ENCODE results near the gene TRAF2.

Gene TRAF2

DNA sequence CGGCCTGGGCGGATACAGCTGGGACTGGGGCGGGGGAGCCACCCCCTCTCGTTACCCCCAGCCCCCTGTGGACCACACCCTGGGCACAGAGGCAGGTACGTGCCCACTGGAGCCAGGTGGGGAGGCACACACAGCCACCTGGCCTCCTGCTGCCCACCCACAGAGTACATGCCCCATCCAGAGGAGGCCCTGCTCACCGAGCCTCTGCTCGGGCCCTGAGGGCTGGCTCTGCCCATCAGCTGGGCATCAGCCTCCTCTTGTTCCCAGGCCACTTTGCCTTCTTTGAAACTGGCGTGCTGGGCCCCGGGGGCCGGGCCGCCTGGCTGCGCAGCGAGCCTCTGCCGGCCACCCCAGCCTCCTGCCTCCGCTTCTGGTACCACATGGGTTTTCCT, 27.9 kb upstream of the TRAF2 start:
- TF ChIP-seq, protein P1, sequence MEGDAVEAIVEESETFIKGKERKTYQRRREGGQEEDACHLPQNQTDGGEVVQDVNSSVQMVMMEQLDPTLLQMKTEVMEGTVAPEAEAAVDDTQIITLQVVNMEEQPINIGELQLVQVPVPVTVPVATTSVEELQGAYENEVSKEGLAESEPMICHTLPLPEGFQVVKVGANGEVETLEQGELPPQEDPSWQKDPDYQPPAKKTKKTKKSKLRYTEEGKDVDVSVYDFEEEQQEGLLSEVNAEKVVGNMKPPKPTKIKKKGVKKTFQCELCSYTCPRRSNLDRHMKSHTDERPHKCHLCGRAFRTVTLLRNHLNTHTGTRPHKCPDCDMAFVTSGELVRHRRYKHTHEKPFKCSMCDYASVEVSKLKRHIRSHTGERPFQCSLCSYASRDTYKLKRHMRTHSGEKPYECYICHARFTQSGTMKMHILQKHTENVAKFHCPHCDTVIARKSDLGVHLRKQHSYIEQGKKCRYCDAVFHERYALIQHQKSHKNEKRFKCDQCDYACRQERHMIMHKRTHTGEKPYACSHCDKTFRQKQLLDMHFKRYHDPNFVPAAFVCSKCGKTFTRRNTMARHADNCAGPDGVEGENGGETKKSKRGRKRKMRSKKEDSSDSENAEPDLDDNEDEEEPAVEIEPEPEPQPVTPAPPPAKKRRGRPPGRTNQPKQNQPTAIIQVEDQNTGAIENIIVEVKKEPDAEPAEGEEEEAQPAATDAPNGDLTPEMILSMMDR (IDR thresholded peaks at IDR 0.05; ENCODE audit: low read depth, low read length): no peak
- TF ChIP-seq, protein P2, sequence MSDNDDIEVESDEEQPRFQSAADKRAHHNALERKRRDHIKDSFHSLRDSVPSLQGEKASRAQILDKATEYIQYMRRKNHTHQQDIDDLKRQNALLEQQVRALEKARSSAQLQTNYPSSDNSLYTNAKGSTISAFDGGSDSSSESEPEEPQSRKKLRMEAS (IDR thresholded peaks at IDR 0.05; ENCODE audit: low read depth, low read length): no peak
- no peak for TF ChIP-seq MYC (IDR thresholded peaks at IDR 0.05; ENCODE audit: low read depth, low read length)
- TF ChIP-seq POLR2A (IDR thresholded peaks at IDR 0.05; ENCODE audit: extremely low read depth, insufficient read length): no peak
- H3K4me3 ChIP-seq (ENCODE audit: low read depth, low read length): no peak overlapping the region
- DNase-seq (ENCODE audit: low read depth): no peak

DNA sequence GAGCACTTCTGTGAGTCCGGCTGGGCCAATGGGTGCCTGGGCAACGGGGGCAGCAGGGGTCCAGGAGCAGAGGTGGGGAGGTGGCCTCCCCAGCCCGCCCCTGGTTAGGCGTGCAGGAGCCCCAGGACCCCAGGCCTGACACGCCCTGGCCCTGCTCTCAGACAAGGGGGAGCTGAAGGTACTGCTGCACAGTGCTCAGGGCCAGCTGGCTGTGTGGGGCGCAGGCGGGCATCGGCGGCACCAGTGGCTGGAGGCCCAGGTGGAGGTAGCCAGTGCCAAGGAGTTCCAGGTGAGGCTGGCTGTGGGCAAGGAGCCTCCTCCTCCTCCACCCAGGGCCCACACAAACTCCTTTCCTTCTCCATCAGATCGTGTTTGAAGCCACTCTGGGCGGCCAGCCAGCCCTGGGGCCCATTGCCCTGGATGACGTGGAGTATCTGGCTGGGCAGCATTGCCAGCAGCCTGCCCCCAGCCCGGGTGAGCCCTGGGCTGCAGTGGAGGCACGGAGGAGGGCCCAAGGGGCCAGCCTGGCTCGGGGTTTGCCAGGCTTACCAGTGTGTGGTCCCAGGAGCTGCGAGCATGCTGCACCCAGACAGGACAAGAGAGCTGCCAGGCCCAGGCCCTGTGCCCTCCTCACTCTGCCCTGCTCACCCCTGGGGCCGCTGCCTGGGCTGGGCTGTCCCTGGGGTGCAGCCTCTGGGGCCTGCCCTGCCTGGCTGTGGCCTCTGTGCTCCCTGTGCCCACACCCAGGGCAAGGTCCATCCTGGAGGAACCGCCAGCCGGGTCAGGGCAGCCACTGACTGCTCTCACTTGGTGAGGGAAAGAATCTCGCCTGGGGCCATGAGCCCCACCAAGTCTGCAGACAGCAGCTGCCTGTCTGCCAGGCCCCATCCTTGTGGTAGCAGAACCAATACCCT, 27.2 kb upstream of the TRAF2 start:
- DNase-seq (ENCODE audit: low read depth): no peak

DNA sequence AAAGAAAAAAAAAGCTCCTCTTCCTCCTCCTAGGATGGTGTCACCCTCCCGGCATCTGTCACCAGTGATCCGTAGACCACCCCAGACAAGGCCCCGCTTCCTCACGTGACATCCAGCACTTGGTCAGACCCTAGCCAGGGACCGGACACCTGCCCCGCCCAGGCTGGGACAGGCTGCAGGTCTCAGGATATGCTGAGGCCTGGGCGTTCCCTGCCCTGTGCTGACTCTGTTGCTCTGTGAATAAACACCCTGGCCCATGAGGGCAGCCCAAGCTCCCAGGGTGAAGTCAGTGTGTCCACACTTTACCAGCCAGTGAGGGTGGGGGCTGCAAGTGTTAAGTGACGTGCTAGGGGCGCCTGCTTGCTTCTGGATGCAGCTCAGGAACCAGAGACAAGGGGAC, 25.8 kb upstream of the TRAF2 start:
- H3K4me3 ChIP-seq (ENCODE audit: low read depth, low read length): no peak overlapping the region
- TF ChIP-seq, protein P1 (IDR thresholded peaks at IDR 0.05; ENCODE audit: low read depth, low read length): no peak
- TF ChIP-seq POLR2A (IDR thresholded peaks at IDR 0.05; ENCODE audit: extremely low read depth, insufficient read length) (no peak), MYC (IDR thresholded peaks at IDR 0.05; ENCODE audit: low read depth, low read length) (no peak)
- TF ChIP-seq, protein P2 (IDR thresholded peaks at IDR 0.05; ENCODE audit: low read depth, low read length): no peak
- DNase-seq (ENCODE audit: low read depth): no peak

More for the DNA sequence above, 27.2 kb upstream of the TRAF2 start:
- H3K4me3 ChIP-seq (ENCODE audit: low read depth, low read length): no peak overlapping the region
- TF ChIP-seq POLR2A (IDR thresholded peaks at IDR 0.05; ENCODE audit: extremely low read depth, insufficient read length) (no peak), MYC (IDR thresholded peaks at IDR 0.05; ENCODE audit: low read depth, low read length) (no peak)
- TF ChIP-seq, protein P1 (IDR thresholded peaks at IDR 0.05; ENCODE audit: low read depth, low read length): no peak
- TF ChIP-seq, protein P2 (IDR thresholded peaks at IDR 0.05; ENCODE audit: low read depth, low read length): no peak

DNA sequence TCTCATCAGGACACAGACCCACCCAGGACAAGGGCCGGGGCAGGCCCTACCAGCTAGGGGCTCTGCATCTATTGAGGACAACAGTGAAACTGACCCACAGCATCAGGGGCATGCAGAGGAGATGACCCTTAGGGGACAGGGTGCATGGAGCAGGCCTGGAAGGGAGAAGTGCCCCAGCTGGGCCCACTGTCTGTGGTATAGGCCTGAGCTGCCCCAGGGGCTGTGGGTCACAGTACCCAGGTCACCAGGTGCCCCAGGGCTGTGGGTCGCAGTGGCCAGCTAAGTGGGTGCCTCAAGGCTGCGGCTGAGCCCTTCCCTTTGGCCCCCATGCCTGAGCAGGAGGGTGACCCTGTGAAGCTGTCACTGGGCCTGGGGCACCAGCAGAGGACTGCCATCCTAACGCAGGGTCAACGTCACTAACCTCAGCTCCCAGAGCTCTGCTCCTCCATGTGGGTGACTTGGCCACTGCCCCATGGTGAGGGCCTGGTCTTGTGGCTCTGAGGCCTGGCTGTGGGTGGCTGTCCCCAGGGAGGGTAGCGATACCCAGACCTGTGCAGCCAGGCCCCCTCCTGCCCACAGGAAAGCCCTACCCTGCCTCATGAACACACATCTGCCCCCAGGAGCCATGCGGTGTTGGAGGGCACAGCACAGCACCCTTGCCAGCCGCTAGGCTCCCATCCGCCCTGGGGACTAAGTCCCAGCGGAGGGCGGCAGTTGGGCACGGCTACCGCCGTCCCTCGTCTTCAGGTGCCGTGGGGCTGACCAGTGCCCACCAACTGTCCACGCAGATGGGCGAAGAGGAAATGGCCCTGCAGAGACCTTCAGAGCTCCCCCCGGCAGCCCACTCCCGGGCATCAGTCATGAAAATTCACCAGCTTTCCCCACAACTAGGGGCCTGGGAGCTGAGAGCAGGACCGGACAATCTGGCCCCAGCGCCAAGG, 25.1 kb upstream of the TRAF2 start:
- TF ChIP-seq MYC (IDR thresholded peaks at IDR 0.05; ENCODE audit: low read depth, low read length) (no peak), POLR2A (IDR thresholded peaks at IDR 0.05; ENCODE audit: extremely low read depth, insufficient read length) (no peak)
- TF ChIP-seq, protein P2 (IDR thresholded peaks at IDR 0.05; ENCODE audit: low read depth, low read length): no peak
- TF ChIP-seq, protein P1 (IDR thresholded peaks at IDR 0.05; ENCODE audit: low read depth, low read length): no peak
- no peak for DNase-seq (ENCODE audit: low read depth)
- no peak overlapping the region for H3K4me3 ChIP-seq (ENCODE audit: low read depth, low read length)

DNA sequence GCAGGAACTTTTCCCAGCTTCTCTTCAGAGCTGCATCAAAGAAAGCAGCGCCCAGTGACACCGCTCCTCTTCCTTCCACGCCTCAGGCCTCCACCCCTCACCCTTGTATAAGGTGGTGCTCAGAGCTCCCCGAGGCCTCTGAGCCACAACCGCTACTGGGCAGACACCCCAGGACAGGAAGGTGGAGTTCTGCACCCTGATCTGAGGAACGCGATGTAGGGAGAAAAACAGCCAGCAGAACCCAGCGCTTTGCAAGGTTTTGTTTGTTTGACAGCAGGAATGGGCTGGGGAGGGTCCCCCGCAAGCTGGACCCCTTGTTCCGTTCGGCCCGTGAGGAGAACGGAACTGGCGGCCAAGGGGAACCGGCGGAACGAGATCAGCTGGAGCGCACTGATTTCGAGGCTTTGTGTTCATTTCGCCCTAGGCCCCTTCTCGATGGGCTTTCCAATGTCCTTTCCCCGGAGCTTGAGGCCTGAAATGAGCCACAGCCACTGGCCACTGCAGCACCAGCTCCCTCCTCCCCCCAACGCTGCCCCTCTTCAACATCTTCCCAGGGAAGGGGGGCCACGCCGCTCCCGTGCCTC, 24.4 kb upstream of the TRAF2 start:
- TF ChIP-seq MYC (IDR thresholded peaks at IDR 0.05; ENCODE audit: low read depth, low read length): no peak
- TF ChIP-seq, protein P1 (IDR thresholded peaks at IDR 0.05; ENCODE audit: low read depth, low read length): no peak
- TF ChIP-seq POLR2A (IDR thresholded peaks at IDR 0.05; ENCODE audit: extremely low read depth, insufficient read length): no peak
- TF ChIP-seq, protein P2 (IDR thresholded peaks at IDR 0.05; ENCODE audit: low read depth, low read length): no peak
- no peak for DNase-seq (ENCODE audit: low read depth)
- H3K4me3 ChIP-seq (ENCODE audit: low read depth, low read length): no peak overlapping the region
